ENCODE data around the gene LRMDA.

Gene LRMDA

GRCh38 chr10:76089556-76090180 lies 658.2 kb downstream of the LRMDA start:
- H3K4me3 ChIP-seq (ENCODE audit: low read depth, low read length): no peak overlapping the region
- no peak for TF ChIP-seq CTCF (IDR thresholded peaks at IDR 0.05; ENCODE audit: borderline replicate concordance, insufficient read depth, low read depth, low read length)

GRCh38 chr10:76091926-76092325 lies 660.5 kb downstream of the LRMDA start:
- no peak for TF ChIP-seq CTCF (IDR thresholded peaks at IDR 0.05; ENCODE audit: borderline replicate concordance, insufficient read depth, low read depth, low read length)
- no peak overlapping the region for H3K4me3 ChIP-seq (ENCODE audit: low read depth, low read length)

GRCh38 chr10:76106611-76107010 lies 675.2 kb downstream of the LRMDA start:
- no peak overlapping the region for H3K4me3 ChIP-seq (ENCODE audit: low read depth, low read length)
- no peak for TF ChIP-seq CTCF (IDR thresholded peaks at IDR 0.05; ENCODE audit: borderline replicate concordance, insufficient read depth, low read depth, low read length)

GRCh38 chr10:76108563-76109359 lies 677.3 kb downstream of the LRMDA start:
- H3K4me3 ChIP-seq (ENCODE audit: low read depth, low read length): no peak overlapping the region
- no peak for TF ChIP-seq CTCF (IDR thresholded peaks at IDR 0.05; ENCODE audit: borderline replicate concordance, insufficient read depth, low read depth, low read length)

- no peak for TF ChIP-seq CTCF (IDR thresholded peaks at IDR 0.05; ENCODE audit: borderline replicate concordance, insufficient read depth, low read depth, low read length)
- no peak overlapping the region for H3K4me3 ChIP-seq (ENCODE audit: low read depth, low read length)
Observed at GRCh38 chr10:76111404-76111803, 680.0 kb downstream of the LRMDA start.

- no peak for TF ChIP-seq CTCF (IDR thresholded peaks at IDR 0.05; ENCODE audit: borderline replicate concordance, insufficient read depth, low read depth, low read length)
- H3K4me3 ChIP-seq (ENCODE audit: low read depth, low read length): no peak overlapping the region
Observed at GRCh38 chr10:76111986-76112825, 680.8 kb downstream of the LRMDA start.
